Osteoblast (primary cell): Measurements from ENCODE around the gene SCRN3. TPM values are rescaled to one million over a fixed set of nuclear protein-coding genes. Genes with fewer than 3 reads are reported as not detected.

ENCODE experiments used
- DNase-seq: peaks from one replicate; pipeline ENCODE4 v3.0.0; 2011; ENCODE audit warnings: low spot score, mixed read lengths; ENCODE audit not compliant: insufficient read length; ENCODE audit errors: missing footprints
- H2AFZ ChIP-seq: 2 replicates; pipeline ENCODE4 v1.6.0; 2011; ENCODE audit warnings: mild to moderate bottlenecking, low read length
- H3K27ac ChIP-seq: 2 replicates; pipeline ENCODE4 v1.5.1; 2011; ENCODE audit warnings: mild to moderate bottlenecking, low read depth, low read length, moderate library complexity
- H3K27me3 ChIP-seq: 2 replicates; pipeline ENCODE4 v1.6.0; 2012; ENCODE audit warnings: mild to moderate bottlenecking, control low read depth, inconsistent platforms, low read length, moderate library complexity; ENCODE audit not compliant: insufficient read depth
- H3K36me3 ChIP-seq: 2 replicates; pipeline ENCODE4 v1.5.1; 2011; ENCODE audit warnings: mild to moderate bottlenecking, low read length, control low read depth, moderate library complexity; ENCODE audit not compliant: insufficient read depth
- H3K4me1 ChIP-seq: 2 replicates; pipeline ENCODE4 v1.5.1; 2011; ENCODE audit warnings: mild to moderate bottlenecking, low read length, control low read depth, moderate library complexity; ENCODE audit not compliant: insufficient read depth
- H3K4me2 ChIP-seq: 2 replicates; pipeline ENCODE4 v1.6.0; 2011; ENCODE audit warnings: mild to moderate bottlenecking, low read length; ENCODE audit not compliant: insufficient read depth
- H3K4me3 ChIP-seq: fragments of 200-600 bp; sonication (generic); 3 replicates; pipeline ENCODE4 v1.5.1; 2012; ENCODE audit warnings: mild to moderate bottlenecking, low read length, inconsistent platforms; ENCODE audit not compliant: insufficient read depth
- H3K79me2 ChIP-seq: 2 replicates; pipeline ENCODE4 v1.6.0; 2012; ENCODE audit warnings: mild to moderate bottlenecking, low read length, control low read depth, inconsistent platforms; ENCODE audit not compliant: insufficient read depth
- H3K9me3 ChIP-seq: 2 replicates; pipeline ENCODE4 v1.5.1; 2011; ENCODE audit warnings: low read depth, low read length, control low read depth
- H4K20me1 ChIP-seq: 2 replicates; pipeline ENCODE4 v1.6.0; 2012; ENCODE audit warnings: mild to moderate bottlenecking, low read length, control low read depth; ENCODE audit not compliant: insufficient read depth
- CTCF ChIP-seq: IDR thresholded peaks from 2 replicates; pipeline ENCODE4 v1.5.1; 2011; ENCODE audit warnings: mild to moderate bottlenecking, low read depth, low read length, moderate library complexity; ENCODE audit errors: extremely low read depth
- total RNA-seq: library from RNA; depleted of rRNA; stranded (reverse); fragments of >200 nt; gene quantifications from 2 replicates; pipeline ENCODE4 v1.2.3, GENCODE V29; 2012

The SCRN3 gene
- total RNA-seq, 1 donor, result 29.7 TPM

- Histone ChIP-seq H3K9me3 (no peaks in the 10 kb centered on the region), H4K20me1 (no peaks in the 10 kb centered on the region), H3K4me1 (no peaks in the 10 kb centered on the region), H3K4me2 (no peak overlapping the region), H3K36me3 (no peaks in the 10 kb centered on the region), H3K79me2 (no peaks in the 10 kb centered on the region), H2AFZ (no peak overlapping the region), H3K27ac (no peak overlapping the region), H3K27me3 (no peaks in the 10 kb centered on the region), H3K4me3 (no peak overlapping the region)
- DNase-seq, result peak; percentile 2
- no peak for TF ChIP-seq CTCF
Observed at GRCh38 chr2:174454566-174454965, 59.0 kb downstream of the SCRN3 start.

GRCh38 chr2:174461221-174461620 is 65.7 kb downstream of the SCRN3 start:
- no peaks in the 10 kb centered on the region for H3K27me3 ChIP-seq
- H2AFZ ChIP-seq, result no peak overlapping the region
- no peak for DNase-seq
- no peaks in the 10 kb centered on the region for H3K36me3 ChIP-seq
- H3K79me2 ChIP-seq, result no peaks in the 10 kb centered on the region
- no peaks in the 10 kb centered on the region for H3K4me1 ChIP-seq
- no peak for TF ChIP-seq CTCF
- H3K4me3 ChIP-seq, result no peak overlapping the region
- no peaks in the 10 kb centered on the region for H3K9me3 ChIP-seq
- no peaks in the 10 kb centered on the region for H4K20me1 ChIP-seq
- no peak overlapping the region for H3K4me2 ChIP-seq
- H3K27ac ChIP-seq, result no peak overlapping the region

- H2AFZ ChIP-seq, result no peak overlapping the region
- H3K79me2 ChIP-seq, result no peaks in the 10 kb centered on the region
- H3K36me3 ChIP-seq, result no peaks in the 10 kb centered on the region
- H4K20me1 ChIP-seq, result no peaks in the 10 kb centered on the region
- no peak for TF ChIP-seq CTCF
- no peaks in the 10 kb centered on the region for H3K9me3 ChIP-seq
- no peak overlapping the region for H3K4me2 ChIP-seq
- no peak overlapping the region for H3K4me3 ChIP-seq
- no peaks in the 10 kb centered on the region for H3K4me1 ChIP-seq
- no peaks in the 10 kb centered on the region for H3K27me3 ChIP-seq
- H3K27ac ChIP-seq, result no peak overlapping the region
- DNase-seq, result no peak
Observed at GRCh38 chr2:174465327-174465726, 69.8 kb downstream of the SCRN3 start.

- Histone ChIP-seq H3K4me3 (no peak overlapping the region), H4K20me1 (no peaks in the 10 kb centered on the region), H3K27me3 (no peaks in the 10 kb centered on the region), H3K27ac (no peak overlapping the region), H3K79me2 (no peaks in the 10 kb centered on the region), H2AFZ (peak overlapping the region; percentile 32), H3K36me3 (no peaks in the 10 kb centered on the region), H3K9me3 (no peaks in the 10 kb centered on the region), H3K4me2 (no peak overlapping the region), H3K4me1 (peaks cover 6% of the 10 kb centered on the region)
- no peak for DNase-seq
- no peak for TF ChIP-seq CTCF
Observed at GRCh38 chr2:174473796-174474195, 78.3 kb downstream of the SCRN3 start.
